Activated CD8-positive, alpha-beta T cell treated with anti-CD3 and anti-CD28 coated beads for 36 hours (primary cell): ENCODE results near the gene METRN. TPM values are rescaled to one million over a fixed set of nuclear protein-coding genes. Genes with fewer than 3 reads are reported as not detected.
A peak's percentile ranks its signal among the peaks of the same experiment; 100 is the strongest.

ENCODE experiments used
- ATAC-seq: fragments of 200-7000 bp; cut with Tn5 transposase; one replicate; pipeline ENCODE4 v1.10.0; 2021; ENCODE audit warnings: mild to moderate bottlenecking, moderate library complexity
- CTCF ChIA-PET: fragments of 350-600 bp; sonication (Branson Sonifier 250); formaldehyde crosslinking; loops from one replicate; lab custom pipeline; 2021; ENCODE audit warnings: antibody characterized with exemption; lab: Charles Lee
- POLR2A ChIA-PET: fragments of 350-600 bp; sonication (Branson Sonifier 250); formaldehyde crosslinking; loops from one replicate; lab custom pipeline; 2021; ENCODE audit warnings: antibody characterized with exemption; lab: Charles Lee
- DNase-seq: peaks from one replicate; pipeline ENCODE4 v3.0.0-alpha.2; 2020
- H3K27ac Mint-ChIP-seq: one replicate; pipeline ENCODE4 v1.8.0; 2021; ENCODE audit warnings: mild to moderate bottlenecking, mixed read lengths
- H3K27me3 Mint-ChIP-seq: one replicate; pipeline ENCODE4 v1.8.0; 2021; ENCODE audit warnings: mixed read lengths
- H3K36me3 Mint-ChIP-seq: one replicate; pipeline ENCODE4 v1.8.0; 2021; ENCODE audit warnings: low read depth, mixed read lengths
- H3K4me1 Mint-ChIP-seq: one replicate; pipeline ENCODE4 v1.8.0; 2021; ENCODE audit warnings: low read depth, mixed read lengths
- H3K4me3 Mint-ChIP-seq: one replicate; pipeline ENCODE4 v1.8.0; 2021; ENCODE audit warnings: mild to moderate bottlenecking, moderate library complexity, mixed read lengths
- H3K9me3 Mint-ChIP-seq: one replicate; pipeline ENCODE4 v1.8.0; 2021; ENCODE audit warnings: mixed read lengths
- intact Hi-C: fragments of 100-400 bp; cut with micrococcal nuclease; formaldehyde crosslinking; loops from one replicate; pipeline ENCODE4 v1.10.0; 2022
- total RNA-seq, 2 experiments: library from RNA; stranded (reverse); gene quantifications; one replicate each; pipeline ENCODE4 v1.2.3, GENCODE V29; 2021
- TF ChIP-seq, protein P1 (sequence below): fragments of 200-600 bp; IDR thresholded peaks from one replicate; pipeline ENCODE4 v1.8.0; 2022; ENCODE audit warnings: antibody characterized with exemption, mild to moderate bottlenecking

METRN gene
- total RNA-seq, 2 experiments from 2014 or later, result 37.2 to 43.1 TPM

- DNase-seq (no peak), ATAC-seq (no peak)
- CTCF ChIA-PET, result interaction anchor here (1.0 to 1.7 kb wide), 4 partner anchors 13 to 105 kb away, joined by 3 to 6 read pairs (median 4); partner anchors contain the start of gene RHOT2
- H3K36me3 Mint-ChIP-seq, result peaks cover 20% of the 10 kb centered on the region
- H3K27ac Mint-ChIP-seq, result no peak overlapping the region
- peaks cover 40% of the 10 kb centered on the region for H3K4me1 Mint-ChIP-seq
- POLR2A ChIA-PET, result interaction anchor here (0.6 to 2.7 kb wide), 9 partner anchors 9 to 625 kb away, joined by 3 to 16 read pairs (median 5); partner anchors contain the start of genes METTL26, RHOT2, WDR24 and WDR90
- intact Hi-C loops, result no loop called here
- peak overlapping the region; percentile 83 for H3K4me3 Mint-ChIP-seq
- no peaks in the 10 kb centered on the region for H3K9me3 Mint-ChIP-seq
- TF ChIP-seq, protein P1, sequence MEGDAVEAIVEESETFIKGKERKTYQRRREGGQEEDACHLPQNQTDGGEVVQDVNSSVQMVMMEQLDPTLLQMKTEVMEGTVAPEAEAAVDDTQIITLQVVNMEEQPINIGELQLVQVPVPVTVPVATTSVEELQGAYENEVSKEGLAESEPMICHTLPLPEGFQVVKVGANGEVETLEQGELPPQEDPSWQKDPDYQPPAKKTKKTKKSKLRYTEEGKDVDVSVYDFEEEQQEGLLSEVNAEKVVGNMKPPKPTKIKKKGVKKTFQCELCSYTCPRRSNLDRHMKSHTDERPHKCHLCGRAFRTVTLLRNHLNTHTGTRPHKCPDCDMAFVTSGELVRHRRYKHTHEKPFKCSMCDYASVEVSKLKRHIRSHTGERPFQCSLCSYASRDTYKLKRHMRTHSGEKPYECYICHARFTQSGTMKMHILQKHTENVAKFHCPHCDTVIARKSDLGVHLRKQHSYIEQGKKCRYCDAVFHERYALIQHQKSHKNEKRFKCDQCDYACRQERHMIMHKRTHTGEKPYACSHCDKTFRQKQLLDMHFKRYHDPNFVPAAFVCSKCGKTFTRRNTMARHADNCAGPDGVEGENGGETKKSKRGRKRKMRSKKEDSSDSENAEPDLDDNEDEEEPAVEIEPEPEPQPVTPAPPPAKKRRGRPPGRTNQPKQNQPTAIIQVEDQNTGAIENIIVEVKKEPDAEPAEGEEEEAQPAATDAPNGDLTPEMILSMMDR, result no peak
- H3K27me3 Mint-ChIP-seq, result peaks cover 3% of the 10 kb centered on the region
These were observed 34.3 kb upstream of the METRN start for GRCh38 chr16:680625-680945.

DNA sequence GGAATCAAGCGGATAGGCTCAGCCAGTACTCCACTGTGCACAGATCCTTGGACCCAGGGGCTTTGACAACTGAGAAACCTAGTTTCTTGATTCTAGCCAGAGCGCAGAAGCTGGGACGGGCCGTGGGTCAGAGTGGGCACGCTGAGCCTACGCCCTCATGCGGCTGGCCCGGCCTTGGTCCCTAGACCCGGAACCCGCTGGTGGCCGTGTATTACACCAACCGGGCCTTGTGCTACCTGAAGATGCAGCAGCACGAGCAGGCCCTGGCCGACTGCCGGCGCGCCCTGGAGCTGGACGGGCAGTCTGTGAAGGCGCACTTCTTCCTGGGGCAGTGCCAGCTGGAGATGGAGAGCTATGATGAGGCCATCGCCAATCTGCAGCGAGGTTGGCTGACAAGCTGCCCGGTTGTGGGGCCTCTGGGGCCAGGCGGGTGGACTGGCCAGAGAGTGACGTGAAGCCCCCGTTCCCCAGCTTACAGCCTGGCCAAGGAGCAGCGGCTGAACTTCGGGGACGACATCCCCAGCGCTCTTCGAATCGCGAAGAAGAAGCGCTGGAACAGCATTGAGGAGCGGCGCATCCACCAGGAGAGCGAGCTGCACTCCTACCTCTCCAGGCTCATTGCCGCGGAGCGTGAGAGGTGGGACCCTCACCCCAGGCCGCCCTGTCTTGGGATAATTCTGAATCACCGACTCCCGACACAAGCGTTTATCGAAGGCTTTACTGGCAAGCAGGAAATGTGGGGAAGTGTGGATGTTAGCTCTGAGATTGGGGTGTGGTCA, 33.8 kb upstream of the METRN start:
- DNase-seq (no peak), ATAC-seq (no peak)
- ChIA-PET POLR2A (interaction anchor here (0.6 to 2.7 kb wide), 13 partner anchors 8 to 624 kb away, joined by 3 to 16 read pairs (median 4); partner anchors contain the start of genes METTL26, RHOT2, WDR24 and WDR90), CTCF (interaction anchor here (1.0 to 1.7 kb wide), 5 partner anchors 13 to 105 kb away, joined by 3 to 7 read pairs (median 5); partner anchors contain the start of gene RHOT2)
- no peaks in the 10 kb centered on the region for H3K9me3 Mint-ChIP-seq
- intact Hi-C loops, result no loop called here
- H3K4me1 Mint-ChIP-seq, result peaks cover 45% of the 10 kb centered on the region
- H3K27me3 Mint-ChIP-seq, result peaks cover 3% of the 10 kb centered on the region
- peak overlapping the region; percentile 34 for H3K27ac Mint-ChIP-seq
- H3K36me3 Mint-ChIP-seq, result peaks cover 23% of the 10 kb centered on the region
- TF ChIP-seq, protein P1, result no peak
- H3K4me3 Mint-ChIP-seq, result peak overlapping the region; percentile 83

- Mint-ChIP-seq H3K9me3 (no peaks in the 10 kb centered on the region), H3K27me3 (no peaks in the 10 kb centered on the region), H3K4me3 (peak overlapping the region; percentile 83), H3K27ac (peak overlapping the region; percentile 38), H3K4me1 (peaks cover 47% of the 10 kb centered on the region), H3K36me3 (peaks cover 26% of the 10 kb centered on the region)
- intact Hi-C loops, result no loop called here
- POLR2A ChIA-PET, result interaction anchor here (0.6 to 2.7 kb wide), 9 partner anchors 8 to 46 kb away, joined by 3 to 11 read pairs (median 4); partner anchors contain the start of genes METTL26, RHOT2 and WDR90
- ATAC-seq, result no peak
- TF ChIP-seq, protein P1, result no peak
- CTCF ChIA-PET, result interaction anchor here (1.0 to 1.7 kb wide), 4 partner anchors 14 to 104 kb away, joined by 3 to 7 read pairs (median 6); partner anchors contain the start of gene RHOT2
- no peak for DNase-seq
These were observed 33.0 kb upstream of the METRN start for GRCh38 chr16:681746-682427.

- Mint-ChIP-seq H3K9me3 (no peaks in the 10 kb centered on the region), H3K27me3 (no peaks in the 10 kb centered on the region), H3K27ac (peak overlapping the region; percentile 68), H3K4me3 (peak overlapping the region; percentile 83), H3K36me3 (peaks cover 26% of the 10 kb centered on the region), H3K4me1 (peaks cover 47% of the 10 kb centered on the region)
- intact Hi-C loops, result no loop called here
- ChIA-PET POLR2A (interaction anchor here (0.6 to 1.7 kb wide), 5 partner anchors 13 to 45 kb away, joined by 4 to 8 read pairs (median 4); partner anchors contain the start of gene RHOT2), CTCF (interaction anchor here (1.5 to 1.7 kb wide), 2 partner anchors 29 to 35 kb away, joined by 6 to 7 read pairs; no protein-coding TSS in a partner anchor)
- TF ChIP-seq, protein P1, result no peak
- DNase-seq (no peak), ATAC-seq (no peak)
These were observed 32.2 kb upstream of the METRN start for GRCh38 chr16:682493-683395.
